H1 (cell line): Measurements from ENCODE around the gene GSG1L. TPM values are rescaled to one million over a fixed set of nuclear protein-coding genes. Genes with fewer than 3 reads are reported as not detected.

Experiments
- MAFK ChIP-seq: IDR thresholded peaks from 2 replicates; pipeline ENCODE4 v1.6.1; 2012; ENCODE audit warnings: low read depth, mild to moderate bottlenecking, improper control_type of control experiment, low read length
- POU5F1 ChIP-seq: IDR thresholded peaks from 2 replicates; pipeline ENCODE4 v1.6.1; 2011; ENCODE audit warnings: low read depth, mild to moderate bottlenecking, low read length, moderate library complexity
- SIN3A ChIP-seq, 2 experiments: IDR thresholded peaks in 1 of 2; conservative IDR thresholded peaks in 1 of 2; 2 replicates each; pipeline ENCODE4 v1.6.1; 2011 to 2012; ENCODE audit warnings: low read length in 2 of 2, improper control_type of control experiment in 1 of 2, low read depth in 1 of 2, mild to moderate bottlenecking in 1 of 2
- polyA plus RNA-seq, 7 experiments: library from polyadenylated mRNA; depleted of rRNA in 3 of 7; stranded (reverse) in 5 of 7; unstranded in 2 of 7; fragments of >200 nt in 5 of 7; fragments of 200-250 nt in 2 of 7; gene quantifications; 1 replicate in 5 of 7; 2 replicates in 1 of 7; 4 replicates in 1 of 7; pipeline versions ENCODE4 v1.2.1 to v1.2.3, GENCODE V29; 2011 to 2013; ENCODE audit warnings: missing spikeins in 2 of 7, mixed read lengths in 2 of 7
- total RNA-seq: library from RNA; stranded (reverse); fragmentation: NEBNext Ultra II Directional; extraction: Animal tissue kit (Norgen Biotek cat#: 25700); gene quantifications from 2 replicates; pipeline ENCODE4 v1.2.1, GENCODE V29; 2021

Gene GSG1L
- total and polyA plus RNA-seq, 2 of the 8 experiments (the other 6 are each of a cell fraction or from before 2014, with no cell fraction given) = 0.71 to 1.1 TPM

DNA sequence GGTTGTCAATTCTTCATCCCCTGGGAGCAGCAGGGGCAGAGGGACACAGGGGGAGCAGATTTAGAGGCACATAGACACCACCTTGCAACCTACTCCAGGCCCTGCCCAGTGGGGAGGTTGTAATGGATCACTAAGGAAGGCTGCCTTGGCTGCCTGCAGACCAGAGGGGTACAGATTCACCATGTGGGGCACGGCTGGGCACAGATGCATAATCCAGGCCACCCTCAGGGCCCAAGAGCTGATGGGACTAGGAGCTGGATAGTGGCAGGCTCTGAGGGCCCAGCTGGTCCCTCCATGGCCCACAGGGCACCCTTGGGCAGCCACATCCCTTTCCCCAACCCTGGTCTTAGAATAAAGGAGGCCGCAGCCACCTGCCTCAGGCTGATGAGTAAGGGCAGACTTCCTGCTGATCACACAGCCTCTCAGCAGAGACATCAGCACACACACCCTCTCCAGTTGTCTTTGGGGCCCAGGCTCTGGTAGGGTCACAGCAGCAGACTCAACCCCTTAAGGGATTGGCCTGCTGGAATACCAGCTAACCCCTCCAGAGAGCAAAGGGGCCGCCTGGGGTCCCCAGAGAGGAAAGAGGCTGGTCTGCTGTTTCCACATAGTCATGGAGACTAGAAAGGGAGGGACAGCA is 224.9 kb downstream of the GSG1L start (continued):
- TF ChIP-seq SIN3A (conservative IDR thresholded peaks at IDR 0.05 in 1 of 2, IDR thresholded peaks at IDR 0.05 in 1 of 2; ENCODE audit: low read depth in 1 of 2, low read length in 2 of 2) (no peak), POU5F1 (no peak), MAFK (no peak)
- TF ChIP-seq, all 59 proteins: peak for 0
